Measurements from ENCODE around the gene WBP2. TPM values are rescaled to one million over a fixed set of nuclear protein-coding genes. Genes with fewer than 3 reads are reported as not detected.

The WBP2 gene
- total RNA-seq, 1 experiment from 2014 or later, result 132 TPM

GRCh38 chr17:75812096-75813013 is 42.8 kb downstream of the WBP2 start:
- H2AFZ ChIP-seq (ENCODE audit: low read depth, low read length, poor library complexity, severe bottlenecking), result no peak overlapping the region
- intact Hi-C loops (cut with micrococcal nuclease), result no loop called here
- no peaks in the 10 kb centered on the region for H4K20me1 ChIP-seq (ENCODE audit: insufficient read depth)
- TF ChIP-seq SP1 (IDR thresholded peaks at IDR 0.05; ENCODE audit: low read depth), result no peak
- no peak for TF ChIP-seq JUND (IDR thresholded peaks at IDR 0.05)
- no peak for TF ChIP-seq TCF7L2 (IDR thresholded peaks at IDR 0.05; ENCODE audit: borderline replicate concordance, extremely low read depth, insufficient read depth, insufficient read length)
- no peak for TF ChIP-seq POLR2A (IDR thresholded peaks at IDR 0.05; ENCODE audit: borderline replicate concordance, extremely low read depth, insufficient read depth, insufficient read length)
- no peak for TF ChIP-seq SIN3A (IDR thresholded peaks at IDR 0.05; ENCODE audit: low read depth)
- no peak for TF ChIP-seq EZH2phosphoT487 (IDR thresholded peaks at IDR 0.05; ENCODE audit: borderline replicate concordance)
- no peak for TF ChIP-seq SRF (IDR thresholded peaks at IDR 0.05; ENCODE audit: low read depth)
- TF ChIP-seq EZH2 (IDR thresholded peaks at IDR 0.05), result no peak
- no peak for TF ChIP-seq YY1 (IDR thresholded peaks at IDR 0.05; ENCODE audit: extremely low read depth, insufficient replicate concordance, low read depth, low read length)
- no peak for TF ChIP-seq ZFX (IDR thresholded peaks at IDR 0.05)
- no peak for TF ChIP-seq CEBPB (IDR thresholded peaks at IDR 0.05; ENCODE audit: low read depth)
- TF ChIP-seq ZNF274 (IDR thresholded peaks at IDR 0.05; ENCODE audit: low read depth, low read length), result no peak
- no peak for TF ChIP-seq ZBTB33 (IDR thresholded peaks at IDR 0.05; ENCODE audit: extremely low read depth, insufficient replicate concordance, low read length)
- no peak for TF ChIP-seq POLR2AphosphoS5 (IDR thresholded peaks at IDR 0.05; ENCODE audit: low read depth, low read length)
- H3K36me3 ChIP-seq (ENCODE audit: control insufficient read depth in 1 of 2, insufficient read depth in 2 of 2, low read length in 2 of 2), result peaks cover 19 to 29% of the 10 kb centered on the region in 2 experiments; a peak in 3 of 4 replicates
- DNase-seq (ENCODE audit: low read depth, low spot score) (no peak), ATAC-seq (no peak)
- H3K4me1 ChIP-seq (ENCODE audit: control insufficient read depth in 1 of 2, insufficient read depth in 2 of 2, low read length in 2 of 2), result peaks cover 0 to 5% of the 10 kb centered on the region in 2 experiments; a peak in 1 of 4 replicates
- no peaks in the 10 kb centered on the region for H3K27me3 ChIP-seq (ENCODE audit: insufficient read depth, low read length)
- H3K4me3 ChIP-seq (replicated peaks in 1 of 2; ENCODE audit: low read depth in 1 of 2, low read length in 2 of 2), result no peak overlapping the region
- no peaks in the 10 kb centered on the region for H3K79me2 ChIP-seq (ENCODE audit: insufficient read depth, low read length)
- no peaks in the 10 kb centered on the region for H3K9me2 ChIP-seq (ENCODE audit: insufficient read depth)
- RAD21 ChIA-PET (ENCODE audit: low non-redundant PET in 1 of 2, low total read pairs in 2 of 2, uncharacterized antibody in 2 of 2, unreplicated experiment in 2 of 2), result no interaction called here
- no peak overlapping the region for H3K4me2 ChIP-seq (ENCODE audit: low read length)
- POLR2A ChIA-PET, result interaction anchor here (0.6 kb wide), 1 partner anchor 32 kb away, joined by 3 read pairs; a partner anchor contains a TSS
- no peak overlapping the region for H3K27ac ChIP-seq (ENCODE audit: low read depth, low read length)
- H3K9ac ChIP-seq (ENCODE audit: low read length), result no peak overlapping the region
- CTCF ChIA-PET, result no interaction called here
- no peaks in the 10 kb centered on the region for H3K9me3 ChIP-seq (ENCODE audit: control insufficient read depth in 1 of 2, insufficient read depth in 1 of 2, low read depth in 1 of 2, low read length in 2 of 2)
- no TSS peak for BruUV-seq (replicated peaks)

All from HCT116 (cell line).